Panc1 (cell line): ENCODE results near the gene PROM1. TPM values are rescaled to one million over a fixed set of nuclear protein-coding genes. Genes with fewer than 3 reads are reported as not detected.

Experiments
- ATAC-seq: fragments of 200-7000 bp; cut with Tn5 transposase; 2 replicates; pipeline ENCODE4 v1.9.1; 2020; ENCODE audit warnings: mild to moderate bottlenecking, moderate library complexity
- BruUV-seq: library from RNA; stranded (reverse); fragments of 400-500 nt; replicated peaks from 2 replicates; lab custom pipeline; 2021; lab: Mats Ljungman, UMichigan
- CTCF ChIA-PET: fragments of 300-600 bp; sonication (Branson Sonifier 250); formaldehyde crosslinking; loops from one replicate; lab custom pipeline; 2022; ENCODE audit warnings: antibody characterized with exemption; lab: Charles Lee
- POLR2A ChIA-PET: fragments of 300-600 bp; sonication (Branson Sonifier 250); formaldehyde crosslinking; loops from one replicate; lab custom pipeline; 2022; ENCODE audit warnings: antibody characterized with exemption; lab: Charles Lee
- DNase-seq: peaks from one replicate; pipeline ENCODE4 v3.0.0-alpha.2; 2010; ENCODE audit warnings: low read depth, low spot score
- H3K27ac ChIP-seq: 2 replicates; pipeline ENCODE4 v1.5.1; 2011; ENCODE audit warnings: mild to moderate bottlenecking, low read length, inconsistent platforms
- H3K27me3 ChIP-seq: fragments of 200-500 bp; sonication (Bioruptor generic); 2 replicates; pipeline ENCODE4 v1.6.0; 2014; ENCODE audit warnings: low read length, inconsistent platforms; ENCODE audit not compliant: control insufficient read depth, insufficient read depth
- H3K36me3 ChIP-seq: fragments of 200-500 bp; sonication (Bioruptor generic); 2 replicates; pipeline ENCODE4 v1.5.1; 2014; ENCODE audit warnings: inconsistent platforms, mild to moderate bottlenecking, low read length, moderate library complexity; ENCODE audit not compliant: control insufficient read depth, insufficient read depth
- H3K4me1 ChIP-seq: 2 replicates; pipeline ENCODE4 v1.5.1; 2011; ENCODE audit warnings: inconsistent platforms, mild to moderate bottlenecking, low read length, moderate library complexity; ENCODE audit not compliant: control insufficient read depth, insufficient read depth
- H3K4me3 ChIP-seq, 2 experiments: 2 replicates each; pipeline ENCODE4 v1.5.1; 2011 to 2012; ENCODE audit warnings: low read depth in 2 of 2, low read length in 2 of 2, mild to moderate bottlenecking in 2 of 2, inconsistent platforms in 1 of 2, moderate library complexity in 1 of 2
- H3K9me3 ChIP-seq: fragments of 200-500 bp; sonication (Bioruptor generic); 2 replicates; pipeline ENCODE4 v1.5.1; 2014; ENCODE audit warnings: low read depth, mild to moderate bottlenecking, inconsistent platforms, low read length, moderate library complexity; ENCODE audit not compliant: control insufficient read depth, insufficient read depth
- POLR2AphosphoS5 ChIP-seq: IDR thresholded peaks from 2 replicates; pipeline ENCODE4 v1.6.1; 2012; ENCODE audit warnings: mild to moderate bottlenecking, low read depth, low read length, moderate library complexity
- SIN3A ChIP-seq: IDR thresholded peaks from 2 replicates; pipeline ENCODE4 v1.6.1; 2012; ENCODE audit warnings: low read depth, mild to moderate bottlenecking, low read length, moderate library complexity, borderline replicate concordance; ENCODE audit not compliant: insufficient read depth
- TCF7L2 ChIP-seq: IDR thresholded peaks from 2 replicates; pipeline ENCODE4 v1.6.1; 2011; ENCODE audit warnings: mild to moderate bottlenecking, low read depth, low read length, inconsistent platforms
- in situ Hi-C: cut with HindIII; loops from 2 replicates; pipeline ENCODE4 v1.10.0; 2016; ENCODE audit warnings: low sequenced_read_pairs, low pct_unique_long_range_greater_than_20kb
- intact Hi-C: fragments of 100-400 bp; cut with micrococcal nuclease; formaldehyde crosslinking; loops from one replicate; pipeline ENCODE4 v1.10.0; 2022; ENCODE audit not compliant: unreplicated experiment
- total RNA-seq: library from RNA; stranded (reverse); gene quantifications from one replicate; pipeline ENCODE4 v1.2.1, GENCODE V29; 2021; ENCODE audit not compliant: unreplicated experiment
- TF ChIP-seq, protein P1 (sequence below), 2 experiments: IDR thresholded peaks; 2 replicates each; pipeline ENCODE4 v1.6.1; 2011 to 2012; ENCODE audit warnings: low read depth in 2 of 2, control low read depth in 1 of 2, low read length in 1 of 2, mild to moderate bottlenecking in 1 of 2, moderate library complexity in 1 of 2; ENCODE audit not compliant: insufficient read depth in 1 of 2
- TF ChIP-seq, protein P2 (sequence below): fragments of 450-650 bp; IDR thresholded peaks from 2 replicates; pipeline ENCODE4 v1.5.1; 2017; ENCODE audit warnings: mild to moderate bottlenecking

The PROM1 gene
- total RNA-seq, 1 experiment from 2014 or later: 0.18 TPM

DNA sequence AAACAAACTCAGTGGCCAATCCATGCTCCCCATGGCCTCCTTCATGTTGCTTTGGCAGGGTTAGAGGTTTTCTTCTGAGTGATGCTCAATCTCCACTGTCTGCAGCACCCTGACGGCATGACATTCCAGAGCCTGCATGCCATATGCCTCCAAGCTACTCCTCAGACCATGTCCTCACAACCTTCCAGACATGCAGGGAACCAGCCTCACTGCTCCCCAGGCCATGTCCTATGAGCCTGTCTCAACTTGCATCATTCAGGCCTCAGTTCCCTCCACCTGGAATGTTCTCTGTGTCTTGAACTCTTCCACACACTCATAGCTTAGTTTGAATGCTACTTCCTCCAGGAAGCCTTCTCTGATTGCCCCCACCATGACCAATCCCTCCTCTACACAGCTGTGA lies 18.8 kb downstream of the PROM1 start:
- intact Hi-C loops (no loop called here), in situ Hi-C loops (no loop called here)
- ChIA-PET POLR2A (no interaction called here), CTCF (no interaction called here)
- Histone ChIP-seq H3K9me3 (no peaks in the 10 kb centered on the region), H3K36me3 (no peaks in the 10 kb centered on the region), H3K4me3 (no peak overlapping the region), H3K27ac (no peak overlapping the region), H3K27me3 (no peaks in the 10 kb centered on the region), H3K4me1 (no peaks in the 10 kb centered on the region)
- TF ChIP-seq, protein P1, sequence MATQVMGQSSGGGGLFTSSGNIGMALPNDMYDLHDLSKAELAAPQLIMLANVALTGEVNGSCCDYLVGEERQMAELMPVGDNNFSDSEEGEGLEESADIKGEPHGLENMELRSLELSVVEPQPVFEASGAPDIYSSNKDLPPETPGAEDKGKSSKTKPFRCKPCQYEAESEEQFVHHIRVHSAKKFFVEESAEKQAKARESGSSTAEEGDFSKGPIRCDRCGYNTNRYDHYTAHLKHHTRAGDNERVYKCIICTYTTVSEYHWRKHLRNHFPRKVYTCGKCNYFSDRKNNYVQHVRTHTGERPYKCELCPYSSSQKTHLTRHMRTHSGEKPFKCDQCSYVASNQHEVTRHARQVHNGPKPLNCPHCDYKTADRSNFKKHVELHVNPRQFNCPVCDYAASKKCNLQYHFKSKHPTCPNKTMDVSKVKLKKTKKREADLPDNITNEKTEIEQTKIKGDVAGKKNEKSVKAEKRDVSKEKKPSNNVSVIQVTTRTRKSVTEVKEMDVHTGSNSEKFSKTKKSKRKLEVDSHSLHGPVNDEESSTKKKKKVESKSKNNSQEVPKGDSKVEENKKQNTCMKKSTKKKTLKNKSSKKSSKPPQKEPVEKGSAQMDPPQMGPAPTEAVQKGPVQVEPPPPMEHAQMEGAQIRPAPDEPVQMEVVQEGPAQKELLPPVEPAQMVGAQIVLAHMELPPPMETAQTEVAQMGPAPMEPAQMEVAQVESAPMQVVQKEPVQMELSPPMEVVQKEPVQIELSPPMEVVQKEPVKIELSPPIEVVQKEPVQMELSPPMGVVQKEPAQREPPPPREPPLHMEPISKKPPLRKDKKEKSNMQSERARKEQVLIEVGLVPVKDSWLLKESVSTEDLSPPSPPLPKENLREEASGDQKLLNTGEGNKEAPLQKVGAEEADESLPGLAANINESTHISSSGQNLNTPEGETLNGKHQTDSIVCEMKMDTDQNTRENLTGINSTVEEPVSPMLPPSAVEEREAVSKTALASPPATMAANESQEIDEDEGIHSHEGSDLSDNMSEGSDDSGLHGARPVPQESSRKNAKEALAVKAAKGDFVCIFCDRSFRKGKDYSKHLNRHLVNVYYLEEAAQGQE (IDR thresholded peaks at IDR 0.05; ENCODE audit: insufficient read depth in 1 of 2, low read depth in 2 of 2, low read length in 1 of 2): no peak
- TF ChIP-seq TCF7L2: no peak
- no peak for TF ChIP-seq SIN3A
- no TSS peak for BruUV-seq
- ATAC-seq (no peak), DNase-seq (no peak)

DNA sequence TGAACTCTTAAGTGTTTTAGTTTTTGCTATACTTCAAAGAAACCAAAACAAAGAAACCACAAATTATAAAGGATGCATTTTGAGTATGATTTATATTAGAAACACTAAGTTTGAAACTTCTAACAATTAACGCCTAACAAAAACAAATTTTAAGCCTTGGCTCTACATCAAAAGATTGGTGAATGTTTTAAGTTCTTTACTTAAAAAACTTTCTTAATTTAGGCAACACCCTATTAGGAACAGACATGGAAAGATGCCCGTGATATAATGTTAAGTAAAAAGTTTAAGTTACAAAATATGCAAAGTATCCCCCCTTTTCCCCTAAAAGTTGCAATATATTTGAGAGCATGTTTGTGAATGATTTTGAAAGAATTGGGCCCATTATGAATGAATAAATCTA lies 21.2 kb downstream of the PROM1 start:
- H3K36me3 ChIP-seq: no peaks in the 10 kb centered on the region
- no peaks in the 10 kb centered on the region; the same call in 1 of the 2 replicates for H3K27me3 ChIP-seq
- in situ Hi-C loops (no loop called here), intact Hi-C loops (no loop called here)
- TF ChIP-seq, protein P1 (IDR thresholded peaks at IDR 0.05; ENCODE audit: insufficient read depth in 1 of 2, low read depth in 2 of 2, low read length in 1 of 2): no peak
- TF ChIP-seq TCF7L2: no peak
- TF ChIP-seq, protein P2, sequence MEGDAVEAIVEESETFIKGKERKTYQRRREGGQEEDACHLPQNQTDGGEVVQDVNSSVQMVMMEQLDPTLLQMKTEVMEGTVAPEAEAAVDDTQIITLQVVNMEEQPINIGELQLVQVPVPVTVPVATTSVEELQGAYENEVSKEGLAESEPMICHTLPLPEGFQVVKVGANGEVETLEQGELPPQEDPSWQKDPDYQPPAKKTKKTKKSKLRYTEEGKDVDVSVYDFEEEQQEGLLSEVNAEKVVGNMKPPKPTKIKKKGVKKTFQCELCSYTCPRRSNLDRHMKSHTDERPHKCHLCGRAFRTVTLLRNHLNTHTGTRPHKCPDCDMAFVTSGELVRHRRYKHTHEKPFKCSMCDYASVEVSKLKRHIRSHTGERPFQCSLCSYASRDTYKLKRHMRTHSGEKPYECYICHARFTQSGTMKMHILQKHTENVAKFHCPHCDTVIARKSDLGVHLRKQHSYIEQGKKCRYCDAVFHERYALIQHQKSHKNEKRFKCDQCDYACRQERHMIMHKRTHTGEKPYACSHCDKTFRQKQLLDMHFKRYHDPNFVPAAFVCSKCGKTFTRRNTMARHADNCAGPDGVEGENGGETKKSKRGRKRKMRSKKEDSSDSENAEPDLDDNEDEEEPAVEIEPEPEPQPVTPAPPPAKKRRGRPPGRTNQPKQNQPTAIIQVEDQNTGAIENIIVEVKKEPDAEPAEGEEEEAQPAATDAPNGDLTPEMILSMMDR: no peak
- no peak for TF ChIP-seq POLR2AphosphoS5
- no peak for TF ChIP-seq SIN3A
- BruUV-seq: no TSS peak
- no peak overlapping the region for H3K27ac ChIP-seq
- no peak for DNase-seq
- no peak overlapping the region for H3K4me3 ChIP-seq
- CTCF ChIA-PET: no interaction called here
- H3K4me1 ChIP-seq: no peaks in the 10 kb centered on the region
- POLR2A ChIA-PET: no interaction called here
- no peaks in the 10 kb centered on the region for H3K9me3 ChIP-seq
- ATAC-seq: no peak
